ENCODE results near the gene DNA2. TPM values are rescaled to one million over a fixed set of nuclear protein-coding genes. Genes with fewer than 3 reads are reported as not detected.
A peak's percentile ranks its signal among the peaks of the same experiment; 100 is the strongest.
"Not testable (repeated sequence)": the region's sequence is repeated elsewhere in the genome, so short reads cannot be mapped to it uniquely, and the experiment has no call there.

DNA2 gene
- 6.1 and 9.3 TPM in 2 replicates for total RNA-seq
- 1.5 and 2.4 TPM in 2 replicates for polyA plus RNA-seq

- H3K4me1 ChIP-seq (ENCODE audit: insufficient read depth), result peaks cover 7% of the 10 kb centered on the region
- H4K20me1 ChIP-seq (ENCODE audit: insufficient read depth, poor library complexity, severe bottlenecking), result no peaks in the 10 kb centered on the region
- DNase-seq (ENCODE audit: low spot score), result peak; percentile 88
- peaks cover 32% of the 10 kb centered on the region for H3K79me2 ChIP-seq
- no peaks in the 10 kb centered on the region for H3K27me3 ChIP-seq
- peak within 1 kb of the TSS; percentile 90 for H2AFZ ChIP-seq
- H3K27ac ChIP-seq, result peak within 1 kb of the TSS; percentile 81
- no peaks in the 10 kb centered on the region for H3K9me2 ChIP-seq (replicated peaks; ENCODE audit: insufficient read depth)
- no peaks in the 10 kb centered on the region for H3K36me3 ChIP-seq (replicated peaks; ENCODE audit: insufficient read depth, low read depth)
- TF ChIP-seq CTCF (IDR thresholded peaks at IDR 0.05; ENCODE audit: poor library complexity) (no peak), EZH2phosphoT487 (IDR thresholded peaks at IDR 0.05; ENCODE audit: low read depth, severe bottlenecking, unreplicated experiment) (no peak), EZH2 (IDR thresholded peaks at IDR 0.05; ENCODE audit: borderline replicate concordance) (no peak)
- 7% methylated on average over 46 of the region's 46 CpGs for WGBS (ENCODE audit: low lambda C conversion rate, missing lambda C conversion rate)
- peak within 1 kb of the TSS; percentile 94 for H3K4me2 ChIP-seq
- no peaks in the 10 kb centered on the region for H3K9me3 ChIP-seq (ENCODE audit: low read depth)
- H3K4me3 ChIP-seq, result peak within 1 kb of the TSS; percentile 94
Measured at GRCh38 chr10:68471586-68472408, at the start of gene DNA2. DNA2 (minus strand) TSS chr10:68471973; CDS start chr10:68471864, 109 bp downstream.

GRCh38 chr10:68518609-68519008, 46.8 kb upstream of the DNA2 start:
- H4K20me1 ChIP-seq (ENCODE audit: insufficient read depth, poor library complexity, severe bottlenecking); H2AFZ ChIP-seq; H3K27ac ChIP-seq; H3K9me2 ChIP-seq (replicated peaks; ENCODE audit: insufficient read depth); H3K4me1 ChIP-seq (ENCODE audit: insufficient read depth); H3K4me2 ChIP-seq; H3K27me3 ChIP-seq; H3K4me3 ChIP-seq; H3K36me3 ChIP-seq (replicated peaks; ENCODE audit: insufficient read depth, low read depth); DNase-seq (ENCODE audit: low spot score); H3K9me3 ChIP-seq (ENCODE audit: low read depth): not testable (repeated sequence)
- 96% methylated on average over 11 of the region's 11 CpGs for WGBS (ENCODE audit: low lambda C conversion rate, missing lambda C conversion rate)
- H3K79me2 ChIP-seq, result peaks cover 36% of the 10 kb centered on the region

- Histone ChIP-seq H3K27me3 (no peaks in the 10 kb centered on the region), H3K79me2 (peaks cover 24% of the 10 kb centered on the region), H3K4me1 (ENCODE audit: insufficient read depth) (peaks cover 5% of the 10 kb centered on the region), H3K27ac (peak overlapping the region; percentile 37), H3K9me3 (ENCODE audit: low read depth) (no peaks in the 10 kb centered on the region), H3K36me3 (replicated peaks; ENCODE audit: insufficient read depth, low read depth) (no peaks in the 10 kb centered on the region), H3K9me2 (replicated peaks; ENCODE audit: insufficient read depth) (no peaks in the 10 kb centered on the region), H2AFZ (no peak overlapping the region), H4K20me1 (ENCODE audit: insufficient read depth, poor library complexity, severe bottlenecking) (no peaks in the 10 kb centered on the region), H3K4me2 (no peak overlapping the region), H3K4me3 (no peak overlapping the region)
- WGBS (ENCODE audit: low lambda C conversion rate, missing lambda C conversion rate), result 63% methylated on average over 5 of the region's 5 CpGs
- TF ChIP-seq CTCF (IDR thresholded peaks at IDR 0.05; ENCODE audit: poor library complexity), result no peak
- TF ChIP-seq EZH2 (IDR thresholded peaks at IDR 0.05; ENCODE audit: borderline replicate concordance), result no peak
- TF ChIP-seq EZH2phosphoT487 (IDR thresholded peaks at IDR 0.05; ENCODE audit: low read depth, severe bottlenecking, unreplicated experiment), result no peak
- peak; percentile 15 for DNase-seq (ENCODE audit: low spot score)
Measured at GRCh38 chr10:68517188-68517587, 45.4 kb upstream of the DNA2 start.

GRCh38 chr10:68516766-68517165, 45.0 kb upstream of the DNA2 start:
- DNase-seq (ENCODE audit: low spot score), result no peak
- TF ChIP-seq CTCF (IDR thresholded peaks at IDR 0.05; ENCODE audit: poor library complexity), result no peak
- TF ChIP-seq EZH2phosphoT487 (IDR thresholded peaks at IDR 0.05; ENCODE audit: low read depth, severe bottlenecking, unreplicated experiment), result no peak
- TF ChIP-seq EZH2 (IDR thresholded peaks at IDR 0.05; ENCODE audit: borderline replicate concordance), result no peak
- no peaks in the 10 kb centered on the region for H3K9me2 ChIP-seq (replicated peaks; ENCODE audit: insufficient read depth)
- no peaks in the 10 kb centered on the region for H3K36me3 ChIP-seq (replicated peaks; ENCODE audit: insufficient read depth, low read depth)
- no peak overlapping the region for H2AFZ ChIP-seq
- H3K4me1 ChIP-seq (ENCODE audit: insufficient read depth), result peaks cover 5% of the 10 kb centered on the region
- no peak overlapping the region for H3K4me3 ChIP-seq
- peaks cover 19% of the 10 kb centered on the region for H3K79me2 ChIP-seq
- no peaks in the 10 kb centered on the region for H3K9me3 ChIP-seq (ENCODE audit: low read depth)
- WGBS (ENCODE audit: low lambda C conversion rate, missing lambda C conversion rate), result 39% methylated on average over 4 of the region's 4 CpGs
- no peaks in the 10 kb centered on the region for H3K27me3 ChIP-seq
- H3K4me2 ChIP-seq, result no peak overlapping the region
- H4K20me1 ChIP-seq (ENCODE audit: insufficient read depth, poor library complexity, severe bottlenecking), result no peaks in the 10 kb centered on the region
- peak overlapping the region; percentile 33 for H3K27ac ChIP-seq

- H3K9me2 ChIP-seq (replicated peaks; ENCODE audit: insufficient read depth); H3K4me2 ChIP-seq; H3K27ac ChIP-seq: not testable (repeated sequence)
Measured at GRCh38 chr10:68516216-68516615, 44.4 kb upstream of the DNA2 start.

More at GRCh38 chr10:68516216-68516615, 44.4 kb upstream of the DNA2 start:
- H3K4me3 ChIP-seq; H3K27me3 ChIP-seq; H4K20me1 ChIP-seq (ENCODE audit: insufficient read depth, poor library complexity, severe bottlenecking); DNase-seq (ENCODE audit: low spot score); H3K36me3 ChIP-seq (replicated peaks; ENCODE audit: insufficient read depth, low read depth); H2AFZ ChIP-seq; H3K4me1 ChIP-seq (ENCODE audit: insufficient read depth); H3K9me3 ChIP-seq (ENCODE audit: low read depth): not testable (repeated sequence)
- WGBS (ENCODE audit: low lambda C conversion rate, missing lambda C conversion rate), result 84% methylated on average over 2 of the region's 2 CpGs
- H3K79me2 ChIP-seq, result peaks cover 19% of the 10 kb centered on the region

Measured in hepatocyte (in vitro differentiated cells).